OCI-LY3 (cell line): ENCODE measurements around the gene ALG1L2.

Source experiments
- EZH2phosphoT487 ChIP-seq: fragments of 200-600 bp; shearing (Covaris generic); IDR thresholded peaks from 2 replicates; pipeline ENCODE4 v1.6.1; 2018; ENCODE audit warnings: antibody characterized with exemption, mixed run types, low read depth
- TF ChIP-seq, protein P1 (sequence below): fragments of 200-600, 300-600 bp; sonication (generic); IDR thresholded peaks from 2 replicates; pipeline ENCODE4 v1.5.1; 2014; ENCODE audit warnings: antibody characterized with exemption, low read length, low read depth

DNA sequence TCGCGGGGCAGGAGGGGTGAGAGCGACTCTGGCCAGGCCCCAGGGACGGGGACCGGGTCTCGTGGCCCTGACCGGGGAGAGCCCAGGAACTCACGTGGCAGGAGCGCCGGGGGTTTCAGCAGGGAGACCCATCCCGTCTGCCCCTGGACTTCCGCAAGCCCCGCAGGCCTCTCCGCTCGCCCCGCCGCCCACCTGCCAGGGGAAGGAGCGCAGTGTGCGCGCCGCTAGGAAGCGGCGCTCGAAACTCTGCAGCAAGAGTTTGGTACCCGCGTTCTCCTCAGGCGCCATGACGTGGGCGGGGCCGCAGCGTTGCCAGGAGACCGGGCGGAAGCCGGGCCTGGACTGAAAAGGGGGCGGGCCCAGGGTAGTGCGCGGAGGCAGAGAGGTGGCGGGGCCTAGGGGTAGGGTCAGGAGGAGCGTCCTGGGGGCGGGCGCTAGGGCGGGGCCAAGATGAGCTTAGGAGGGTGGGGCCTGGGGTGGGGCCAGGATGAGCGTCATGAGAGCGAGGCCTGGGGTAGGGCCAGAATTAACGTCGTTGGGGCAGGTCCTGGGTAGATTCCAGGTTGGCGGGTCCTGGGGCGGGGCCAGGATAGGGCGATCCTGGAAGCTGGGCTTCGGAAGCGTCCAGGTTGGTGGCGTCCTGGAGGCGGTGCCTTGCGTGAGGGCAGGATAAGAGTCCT lies 29.7 kb downstream of the ALG1L2 start:
- TF ChIP-seq, protein P1, sequence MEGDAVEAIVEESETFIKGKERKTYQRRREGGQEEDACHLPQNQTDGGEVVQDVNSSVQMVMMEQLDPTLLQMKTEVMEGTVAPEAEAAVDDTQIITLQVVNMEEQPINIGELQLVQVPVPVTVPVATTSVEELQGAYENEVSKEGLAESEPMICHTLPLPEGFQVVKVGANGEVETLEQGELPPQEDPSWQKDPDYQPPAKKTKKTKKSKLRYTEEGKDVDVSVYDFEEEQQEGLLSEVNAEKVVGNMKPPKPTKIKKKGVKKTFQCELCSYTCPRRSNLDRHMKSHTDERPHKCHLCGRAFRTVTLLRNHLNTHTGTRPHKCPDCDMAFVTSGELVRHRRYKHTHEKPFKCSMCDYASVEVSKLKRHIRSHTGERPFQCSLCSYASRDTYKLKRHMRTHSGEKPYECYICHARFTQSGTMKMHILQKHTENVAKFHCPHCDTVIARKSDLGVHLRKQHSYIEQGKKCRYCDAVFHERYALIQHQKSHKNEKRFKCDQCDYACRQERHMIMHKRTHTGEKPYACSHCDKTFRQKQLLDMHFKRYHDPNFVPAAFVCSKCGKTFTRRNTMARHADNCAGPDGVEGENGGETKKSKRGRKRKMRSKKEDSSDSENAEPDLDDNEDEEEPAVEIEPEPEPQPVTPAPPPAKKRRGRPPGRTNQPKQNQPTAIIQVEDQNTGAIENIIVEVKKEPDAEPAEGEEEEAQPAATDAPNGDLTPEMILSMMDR: no peak
- no peak for TF ChIP-seq EZH2phosphoT487
